HepG2 (cell line): ENCODE results near the gene TTC4. TPM values are rescaled to one million over a fixed set of nuclear protein-coding genes. Genes with fewer than 3 reads are reported as not detected.

Experiments
- ARID2 ChIP-seq: sonication (generic); formaldehyde crosslinking; IDR thresholded peaks from 2 replicates; pipeline ENCODE4 v1.8.1; 2022; ENCODE audit warnings: mild to moderate bottlenecking, missing genetic modification reagents, borderline replicate concordance
- GTF2F1 ChIP-seq: fragments of 150-350 bp; IDR thresholded peaks from 2 replicates; pipeline ENCODE4 v1.6.1; 2014; ENCODE audit warnings: low read length
- MEF2D ChIP-seq: sonication (generic); formaldehyde crosslinking; IDR thresholded peaks from 2 replicates; pipeline ENCODE4 v1.5.1; 2020; ENCODE audit warnings: mild to moderate bottlenecking, missing genetic modification reagents
- NFIB ChIP-seq: sonication (generic); formaldehyde crosslinking; IDR thresholded peaks from 2 replicates; pipeline ENCODE4 v1.9.0; 2021; ENCODE audit warnings: missing genetic modification reagents, mild to moderate bottlenecking, borderline replicate concordance
- NR3C1 ChIP-seq: sonication (generic); formaldehyde crosslinking; IDR thresholded peaks from 2 replicates; pipeline ENCODE4 v1.4.0; 2020; ENCODE audit warnings: missing genetic modification reagents
- PRPF4 ChIP-seq: fragments of 200-400 bp; formaldehyde crosslinking; IDR thresholded peaks from 2 replicates; pipeline ENCODE4 v1.6.1; 2016; ENCODE audit warnings: low read length, low read depth; ENCODE audit not compliant: poor library complexity, severe bottlenecking
- U2AF2 ChIP-seq: fragments of 200-400 bp; formaldehyde crosslinking; IDR thresholded peaks from 2 replicates; pipeline ENCODE4 v1.6.1; 2017; ENCODE audit warnings: low read depth, mild to moderate bottlenecking, low read length
- YY1 ChIP-seq: IDR thresholded peaks from 2 replicates; pipeline ENCODE4 v1.6.1; 2011; ENCODE audit warnings: low read length, low read depth, moderate library complexity, mild to moderate bottlenecking; ENCODE audit not compliant: insufficient read depth, insufficient replicate concordance
- ZNF282 ChIP-seq: fragments of 450-650 bp; IDR thresholded peaks from 2 replicates; pipeline ENCODE4 v1.6.1; 2018; ENCODE audit not compliant: partially characterized antibody
- ZNF383 ChIP-seq: sonication (generic); formaldehyde crosslinking; IDR thresholded peaks from 2 replicates; pipeline ENCODE4 v1.4.0; 2020; ENCODE audit warnings: missing genetic modification reagents, mild to moderate bottlenecking, borderline replicate concordance
- ZNF503 ChIP-seq: sonication (generic); formaldehyde crosslinking; IDR thresholded peaks from 2 replicates; pipeline ENCODE4 v1.4.0; 2020; ENCODE audit warnings: missing genetic modification reagents
- ZNF7 ChIP-seq: IDR thresholded peaks from 2 replicates; pipeline ENCODE4 v1.6.1; 2016; ENCODE audit warnings: missing biosample characterization, missing genetic modification reagents
- ZNF749 ChIP-seq: sonication (generic); formaldehyde crosslinking; IDR thresholded peaks from 2 replicates; pipeline ENCODE4 v1.8.0; 2022; ENCODE audit warnings: mild to moderate bottlenecking, missing genetic modification reagents, moderate library complexity, borderline replicate concordance
- ZNF816 ChIP-seq: sonication (generic); formaldehyde crosslinking; IDR thresholded peaks from 2 replicates; pipeline ENCODE4 v1.8.0; 2022; ENCODE audit warnings: missing genetic modification reagents, mild to moderate bottlenecking, borderline replicate concordance
- polyA plus RNA-seq, 8 experiments: library from polyadenylated mRNA; depleted of rRNA in 3 of 8; stranded (reverse) in 7 of 8; unstranded in 1 of 8; fragments of >200 nt; fragmentation: Illumina TruSeq in 4 of 8; extraction: Trizol in 4 of 8; gene quantifications; 2 replicates each; pipeline versions ENCODE4 v1.2.1 to v1.2.3, GENCODE V29; 2011 to 2016; ENCODE audit warnings: low read depth in 4 of 8, missing spikeins in 1 of 8, mixed read lengths in 1 of 8; ENCODE audit not compliant: insufficient read depth in 1 of 8
- total RNA-seq, 5 experiments: library from RNA; depleted of rRNA; stranded (reverse); fragments of >200 nt; fragmentation: Illumina TruSeq; extraction: Trizol; gene quantifications; 2 replicates each; pipeline ENCODE4 v1.2.3, GENCODE V29; 2016; ENCODE audit warnings: low read depth in 1 of 5
- TF ChIP-seq, protein P1 (sequence below): sonication (generic); formaldehyde crosslinking; IDR thresholded peaks from 2 replicates; pipeline ENCODE4 v1.9.0; 2021; ENCODE audit warnings: missing genetic modification reagents, borderline replicate concordance
- TF ChIP-seq, protein P2 (sequence below): sonication (generic); formaldehyde crosslinking; IDR thresholded peaks from 2 replicates; pipeline ENCODE4 v1.4.0; 2020; ENCODE audit warnings: missing genetic modification reagents, borderline replicate concordance

The TTC4 gene
- total and polyA plus RNA-seq, 2 of the 13 experiments (the other 11 are each of a cell fraction or from before 2014, with no cell fraction given) = 13.1 to 24.7 TPM

- TF ChIP-seq, protein P1, sequence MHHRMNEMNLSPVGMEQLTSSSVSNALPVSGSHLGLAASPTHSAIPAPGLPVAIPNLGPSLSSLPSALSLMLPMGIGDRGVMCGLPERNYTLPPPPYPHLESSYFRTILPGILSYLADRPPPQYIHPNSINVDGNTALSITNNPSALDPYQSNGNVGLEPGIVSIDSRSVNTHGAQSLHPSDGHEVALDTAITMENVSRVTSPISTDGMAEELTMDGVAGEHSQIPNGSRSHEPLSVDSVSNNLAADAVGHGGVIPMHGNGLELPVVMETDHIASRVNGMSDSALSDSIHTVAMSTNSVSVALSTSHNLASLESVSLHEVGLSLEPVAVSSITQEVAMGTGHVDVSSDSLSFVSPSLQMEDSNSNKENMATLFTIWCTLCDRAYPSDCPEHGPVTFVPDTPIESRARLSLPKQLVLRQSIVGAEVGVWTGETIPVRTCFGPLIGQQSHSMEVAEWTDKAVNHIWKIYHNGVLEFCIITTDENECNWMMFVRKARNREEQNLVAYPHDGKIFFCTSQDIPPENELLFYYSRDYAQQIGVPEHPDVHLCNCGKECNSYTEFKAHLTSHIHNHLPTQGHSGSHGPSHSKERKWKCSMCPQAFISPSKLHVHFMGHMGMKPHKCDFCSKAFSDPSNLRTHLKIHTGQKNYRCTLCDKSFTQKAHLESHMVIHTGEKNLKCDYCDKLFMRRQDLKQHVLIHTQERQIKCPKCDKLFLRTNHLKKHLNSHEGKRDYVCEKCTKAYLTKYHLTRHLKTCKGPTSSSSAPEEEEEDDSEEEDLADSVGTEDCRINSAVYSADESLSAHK (CRISPR knock-in tag) = no peak
- no peak for TF ChIP-seq NFIB
- no peak for TF ChIP-seq ZNF816 (CRISPR knock-in tag)
- no peak for TF ChIP-seq U2AF2
- TF ChIP-seq, protein P2, sequence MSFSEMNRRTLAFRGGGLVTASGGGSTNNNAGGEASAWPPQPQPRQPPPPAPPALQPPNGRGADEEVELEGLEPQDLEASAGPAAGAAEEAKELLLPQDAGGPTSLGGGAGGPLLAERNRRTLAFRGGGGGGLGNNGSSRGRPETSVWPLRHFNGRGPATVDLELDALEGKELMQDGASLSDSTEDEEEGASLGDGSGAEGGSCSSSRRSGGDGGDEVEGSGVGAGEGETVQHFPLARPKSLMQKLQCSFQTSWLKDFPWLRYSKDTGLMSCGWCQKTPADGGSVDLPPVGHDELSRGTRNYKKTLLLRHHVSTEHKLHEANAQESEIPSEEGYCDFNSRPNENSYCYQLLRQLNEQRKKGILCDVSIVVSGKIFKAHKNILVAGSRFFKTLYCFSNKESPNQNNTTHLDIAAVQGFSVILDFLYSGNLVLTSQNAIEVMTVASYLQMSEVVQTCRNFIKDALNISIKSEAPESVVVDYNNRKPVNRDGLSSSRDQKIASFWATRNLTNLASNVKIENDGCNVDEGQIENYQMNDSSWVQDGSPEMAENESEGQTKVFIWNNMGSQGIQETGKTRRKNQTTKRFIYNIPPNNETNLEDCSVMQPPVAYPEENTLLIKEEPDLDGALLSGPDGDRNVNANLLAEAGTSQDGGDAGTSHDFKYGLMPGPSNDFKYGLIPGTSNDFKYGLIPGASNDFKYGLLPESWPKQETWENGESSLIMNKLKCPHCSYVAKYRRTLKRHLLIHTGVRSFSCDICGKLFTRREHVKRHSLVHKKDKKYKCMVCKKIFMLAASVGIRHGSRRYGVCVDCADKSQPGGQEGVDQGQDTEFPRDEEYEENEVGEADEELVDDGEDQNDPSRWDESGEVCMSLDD (CRISPR knock-in tag) = no peak
- no peak for TF ChIP-seq ZNF749 (CRISPR knock-in tag)
- TF ChIP-seq ZNF383 = no peak
- no peak for TF ChIP-seq MEF2D (CRISPR knock-in tag)
- TF ChIP-seq YY1 = no peak
- no peak for TF ChIP-seq GTF2F1
- TF ChIP-seq PRPF4 = no peak
- TF ChIP-seq ZNF282 = no peak
- TF ChIP-seq ZNF7 (CRISPR knock-in tag) = no peak
- no peak for TF ChIP-seq ARID2 (CRISPR knock-in tag)
- no peak for TF ChIP-seq ZNF503 (CRISPR knock-in tag)
- no peak for TF ChIP-seq NR3C1 (CRISPR knock-in tag)
Observed at GRCh38 chr1:54678776-54679643, 36.7 kb upstream of the TTC4 start (continued).
